Ectodermal cell (in vitro differentiated cells): ENCODE data around the gene SH3RF2.

Experiments used
- H3K27ac ChIP-seq: 2 replicates; pipeline ENCODE4 v1.7.0; 2013; ENCODE audit warnings: mild to moderate bottlenecking, low read depth, low read length; ENCODE audit not compliant: insufficient read depth, poor library complexity, severe bottlenecking
- H3K27me3 ChIP-seq: 2 replicates; pipeline ENCODE4 v1.7.0; 2013; ENCODE audit warnings: mild to moderate bottlenecking, low read length; ENCODE audit not compliant: insufficient read depth, control insufficient read depth, poor library complexity, severe bottlenecking
- H3K36me3 ChIP-seq: one replicate; pipeline ENCODE4 v1.7.0; 2013; ENCODE audit warnings: low read length; ENCODE audit not compliant: control insufficient read depth, insufficient read depth
- H3K4me1 ChIP-seq: one replicate; pipeline ENCODE4 v1.7.0; 2013; ENCODE audit warnings: low read length; ENCODE audit not compliant: control insufficient read depth, insufficient read depth
- H3K4me3 ChIP-seq: 2 replicates; pipeline ENCODE4 v1.7.0; 2013; ENCODE audit warnings: low read depth, low read length, control low read depth; ENCODE audit not compliant: insufficient read depth
- H3K9me3 ChIP-seq: 2 replicates; pipeline ENCODE4 v1.7.0; 2013; ENCODE audit warnings: mild to moderate bottlenecking, low read length, moderate library complexity; ENCODE audit not compliant: control insufficient read depth
- WGBS, 2 experiments: methylation state at CpG; one replicate each; pipeline ENCODE4 v1.1.7; 2013; ENCODE audit warnings: missing lambda C conversion rate in 2 of 2; 5-methylcytosine and 5-hydroxymethylcytosine counted together

The SH3RF2 gene

GRCh38 chr5:145920542-145921210 is 15.7 kb upstream of the SH3RF2 start:
- no peak overlapping the region for H3K4me3 ChIP-seq
- WGBS, 2 experiments: 86 to 87% methylated on average over 1 of the region's 1 CpG
- H3K27me3 ChIP-seq: no peaks in the 10 kb centered on the region
- no peak overlapping the region for H3K27ac ChIP-seq
- H3K36me3 ChIP-seq: no peaks in the 10 kb centered on the region
- H3K9me3 ChIP-seq: no peaks in the 10 kb centered on the region
- peaks cover 5% of the 10 kb centered on the region for H3K4me1 ChIP-seq

GRCh38 chr5:145921211-145921610 is 15.2 kb upstream of the SH3RF2 start:
- H3K27me3 ChIP-seq: no peaks in the 10 kb centered on the region
- H3K27ac ChIP-seq: no peak overlapping the region
- no peaks in the 10 kb centered on the region for H3K36me3 ChIP-seq
- H3K4me3 ChIP-seq: no peak overlapping the region
- H3K9me3 ChIP-seq: no peaks in the 10 kb centered on the region
- peaks cover 5% of the 10 kb centered on the region for H3K4me1 ChIP-seq
- WGBS, 2 experiments: 96 to 100% methylated on average over 1 to 2 of the region's 2 CpGs

GRCh38 chr5:145922059-145922458 is 14.3 kb upstream of the SH3RF2 start:
- H3K36me3 ChIP-seq: no peaks in the 10 kb centered on the region
- no peaks in the 10 kb centered on the region for H3K27me3 ChIP-seq
- H3K4me1 ChIP-seq: peaks cover 5% of the 10 kb centered on the region
- no peaks in the 10 kb centered on the region for H3K9me3 ChIP-seq
- H3K4me3 ChIP-seq: no peak overlapping the region
- no peak overlapping the region for H3K27ac ChIP-seq
- 96 to 100% methylated on average over 2 of the region's 2 CpGs for WGBS, 2 experiments

DNA sequence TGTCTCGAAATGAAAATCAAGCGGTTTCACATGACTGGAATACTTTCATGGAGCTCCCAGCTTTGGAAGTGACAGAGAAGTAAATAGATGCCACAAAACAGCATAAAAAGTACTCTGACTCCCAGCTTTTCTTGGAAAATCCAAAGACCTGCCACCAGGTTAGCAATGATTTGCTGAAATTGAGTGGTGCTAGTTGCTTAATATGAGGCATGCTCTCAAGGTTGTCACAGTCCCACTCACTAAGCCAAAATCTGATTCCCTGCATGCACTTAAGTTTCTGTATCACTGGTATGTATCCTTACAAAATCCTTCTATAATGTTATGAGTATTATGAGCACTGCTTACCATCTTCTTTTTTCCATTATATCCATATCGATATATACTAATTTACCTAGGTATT is 13.0 kb upstream of the SH3RF2 start:
- 92 to 100% methylated on average over 2 of the region's 3 CpGs for WGBS, 2 experiments
- Histone ChIP-seq H3K4me1 (peaks cover 5% of the 10 kb centered on the region), H3K27me3 (no peaks in the 10 kb centered on the region), H3K27ac (no peak overlapping the region), H3K36me3 (no peaks in the 10 kb centered on the region), H3K9me3 (no peaks in the 10 kb centered on the region), H3K4me3 (no peak overlapping the region)

DNA sequence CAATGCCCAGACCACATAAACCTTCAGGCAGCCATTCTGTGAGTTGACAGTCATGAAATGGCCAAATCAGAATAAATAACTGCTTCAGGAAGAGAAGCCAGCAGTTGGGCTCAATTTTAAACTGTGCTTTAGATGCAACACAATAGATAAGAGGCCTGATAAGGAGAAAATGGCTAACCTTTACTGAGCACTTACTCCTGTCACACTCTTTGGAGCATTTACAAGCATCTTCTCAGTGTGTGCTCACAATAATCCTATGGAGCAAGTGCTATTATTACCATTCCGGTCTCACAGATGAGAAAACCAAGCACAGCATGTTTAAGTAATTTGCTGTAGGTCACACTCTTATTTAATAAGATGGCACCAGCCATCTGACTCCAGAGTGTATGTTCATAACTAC is 11.5 kb upstream of the SH3RF2 start:
- H3K4me3 ChIP-seq: no peak overlapping the region
- peaks cover 2% of the 10 kb centered on the region for H3K4me1 ChIP-seq
- no peaks in the 10 kb centered on the region for H3K27me3 ChIP-seq
- WGBS, 2 experiments: 88 to 96% methylated on average over 1 of the region's 1 CpG
- no peaks in the 10 kb centered on the region for H3K36me3 ChIP-seq
- H3K27ac ChIP-seq: no peak overlapping the region
- no peaks in the 10 kb centered on the region for H3K9me3 ChIP-seq

GRCh38 chr5:145925353-145925752 is 11.0 kb upstream of the SH3RF2 start:
- Histone ChIP-seq H3K4me1 (peaks cover 2% of the 10 kb centered on the region), H3K27ac (no peak overlapping the region), H3K4me3 (no peak overlapping the region), H3K36me3 (no peaks in the 10 kb centered on the region), H3K9me3 (no peaks in the 10 kb centered on the region), H3K27me3 (no peaks in the 10 kb centered on the region)
- 35 to 37% methylated on average over 1 of the region's 1 CpG for WGBS, 2 experiments

DNA sequence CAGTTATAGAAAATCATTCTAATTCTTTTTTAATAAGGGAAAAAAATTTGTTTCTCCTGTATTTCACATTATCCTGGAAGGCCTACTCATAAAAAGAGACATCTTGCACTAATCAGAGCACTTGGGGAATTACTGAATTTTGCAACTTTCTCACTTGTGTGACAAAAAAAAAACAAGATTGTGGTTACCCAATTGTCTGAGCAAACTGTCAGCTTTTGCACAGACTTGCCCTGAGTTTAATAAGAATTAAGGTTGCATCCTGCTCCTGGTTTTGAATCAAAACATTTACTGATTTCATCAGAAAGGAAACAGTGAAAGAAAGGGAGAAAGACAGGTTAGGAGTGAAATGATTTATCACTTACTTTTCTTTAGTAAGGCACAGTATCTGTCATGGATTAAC is 10.6 kb upstream of the SH3RF2 start:
- Histone ChIP-seq H3K36me3 (no peaks in the 10 kb centered on the region), H3K4me3 (no peak overlapping the region), H3K27ac (no peak overlapping the region), H3K9me3 (no peaks in the 10 kb centered on the region), H3K27me3 (no peaks in the 10 kb centered on the region), H3K4me1 (peaks cover 2% of the 10 kb centered on the region)

- WGBS, 2 experiments: 95% methylated on average over 2 of the region's 2 CpGs; no CpG with 5 or more reads in 1 of the 2 experiments
- Histone ChIP-seq H3K27ac (no peak overlapping the region), H3K4me1 (peaks cover 14% of the 10 kb centered on the region), H3K36me3 (no peaks in the 10 kb centered on the region), H3K27me3 (no peaks in the 10 kb centered on the region), H3K9me3 (no peaks in the 10 kb centered on the region), H3K4me3 (no peak overlapping the region)
These were observed 4.7 kb upstream of the SH3RF2 start for GRCh38 chr5:145931718-145932117.

DNA sequence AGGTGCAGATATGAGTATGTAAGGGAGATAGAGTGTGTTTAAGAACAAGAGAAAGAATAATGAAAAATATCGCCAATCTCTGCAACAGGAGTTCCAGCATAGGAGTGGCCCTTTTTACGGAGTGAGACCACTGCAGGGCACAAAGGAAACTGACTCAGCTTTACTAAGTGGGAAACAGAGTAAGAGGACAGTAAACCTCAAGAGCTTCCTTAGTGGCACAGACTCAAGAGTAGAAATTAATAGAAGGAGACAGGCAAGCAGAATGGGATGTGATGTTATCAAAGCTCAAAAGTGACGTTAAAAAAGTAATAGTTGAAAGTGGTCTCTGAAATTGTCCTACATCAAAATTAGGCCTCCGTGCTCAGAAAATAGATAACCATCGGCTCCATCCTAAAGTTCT is 2.1 kb upstream of the SH3RF2 start:
- Histone ChIP-seq H3K4me1 (peaks cover 38% of the 10 kb centered on the region), H3K9me3 (no peaks in the 10 kb centered on the region), H3K4me3 (no peak overlapping the region), H3K27ac (no peak overlapping the region), H3K27me3 (no peaks in the 10 kb centered on the region), H3K36me3 (no peaks in the 10 kb centered on the region)
- 92 to 93% methylated on average over 5 of the region's 5 CpGs for WGBS, 2 experiments

DNA sequence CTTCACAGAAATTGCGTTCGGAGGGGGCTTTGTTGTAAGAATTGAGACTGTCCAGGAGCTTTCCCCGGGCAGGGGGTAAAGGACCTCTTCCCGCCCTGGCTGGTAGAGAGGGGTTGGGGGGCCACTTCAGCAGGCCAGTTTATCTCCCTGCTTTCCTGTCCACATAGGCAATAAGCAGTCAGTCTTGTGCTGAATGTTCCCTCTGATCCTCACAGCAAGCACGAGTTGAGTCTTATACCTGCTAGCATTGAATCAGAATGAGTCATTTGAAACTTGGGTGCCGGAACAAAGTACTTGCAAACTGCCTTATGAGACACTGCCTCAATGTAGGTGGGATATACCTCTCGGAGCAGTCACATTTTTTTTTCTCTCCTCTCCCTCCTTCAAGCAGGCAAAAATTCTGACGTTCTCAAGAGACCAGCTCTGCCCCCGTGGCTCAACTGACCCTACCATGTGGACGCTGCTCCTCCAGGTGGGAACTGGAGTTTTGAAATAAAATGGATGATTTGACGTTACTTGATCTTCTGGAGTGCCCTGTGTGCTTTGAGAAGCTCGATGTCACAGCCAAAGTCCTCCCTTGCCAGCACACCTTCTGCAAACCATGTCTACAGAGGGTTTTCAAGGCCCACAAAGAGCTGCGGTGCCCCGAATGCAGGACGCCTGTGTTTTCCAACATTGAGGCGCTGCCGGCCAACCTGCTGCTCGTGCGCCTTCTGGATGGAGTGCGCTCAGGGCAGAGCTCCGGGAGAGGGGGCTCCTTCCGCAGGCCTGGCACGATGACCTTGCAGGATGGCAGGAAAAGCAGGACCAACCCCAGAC is 1.3 kb downstream of the SH3RF2 start:
- Histone ChIP-seq H3K27me3 (no peaks in the 10 kb centered on the region), H3K9me3 (no peaks in the 10 kb centered on the region), H3K36me3 (no peaks in the 10 kb centered on the region), H3K4me1 (peaks cover 42% of the 10 kb centered on the region), H3K4me3 (no peak overlapping the region), H3K27ac (no peak overlapping the region)
- WGBS, 2 experiments: 66 to 67% methylated on average over 23 of the region's 23 CpGs
